ENCODE measurements around the gene IBSP.

DNA sequence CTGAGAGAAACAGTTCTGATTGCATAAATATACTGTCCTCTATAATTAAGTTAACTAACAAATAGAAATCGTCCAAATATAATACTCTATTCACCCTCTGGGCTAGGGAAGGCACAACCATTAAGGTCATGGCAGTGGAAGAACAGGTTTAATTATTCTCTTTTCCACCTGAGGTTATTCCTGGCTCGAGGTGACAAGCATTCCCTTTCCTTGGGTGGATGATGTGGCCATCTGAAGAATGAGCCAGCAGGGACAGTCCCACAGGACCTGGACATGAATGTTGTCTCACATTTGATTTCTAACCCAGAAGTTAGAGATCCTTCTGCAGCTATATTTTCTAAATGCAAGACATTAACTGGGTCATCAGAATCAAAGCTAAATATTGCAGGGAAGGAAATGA, 5.5 kb downstream of the IBSP start:
- TF ChIP-seq, protein P1, sequence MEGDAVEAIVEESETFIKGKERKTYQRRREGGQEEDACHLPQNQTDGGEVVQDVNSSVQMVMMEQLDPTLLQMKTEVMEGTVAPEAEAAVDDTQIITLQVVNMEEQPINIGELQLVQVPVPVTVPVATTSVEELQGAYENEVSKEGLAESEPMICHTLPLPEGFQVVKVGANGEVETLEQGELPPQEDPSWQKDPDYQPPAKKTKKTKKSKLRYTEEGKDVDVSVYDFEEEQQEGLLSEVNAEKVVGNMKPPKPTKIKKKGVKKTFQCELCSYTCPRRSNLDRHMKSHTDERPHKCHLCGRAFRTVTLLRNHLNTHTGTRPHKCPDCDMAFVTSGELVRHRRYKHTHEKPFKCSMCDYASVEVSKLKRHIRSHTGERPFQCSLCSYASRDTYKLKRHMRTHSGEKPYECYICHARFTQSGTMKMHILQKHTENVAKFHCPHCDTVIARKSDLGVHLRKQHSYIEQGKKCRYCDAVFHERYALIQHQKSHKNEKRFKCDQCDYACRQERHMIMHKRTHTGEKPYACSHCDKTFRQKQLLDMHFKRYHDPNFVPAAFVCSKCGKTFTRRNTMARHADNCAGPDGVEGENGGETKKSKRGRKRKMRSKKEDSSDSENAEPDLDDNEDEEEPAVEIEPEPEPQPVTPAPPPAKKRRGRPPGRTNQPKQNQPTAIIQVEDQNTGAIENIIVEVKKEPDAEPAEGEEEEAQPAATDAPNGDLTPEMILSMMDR (IDR thresholded peaks at IDR 0.05): no peak
- TF ChIP-seq POLR2A (IDR thresholded peaks at IDR 0.05) (no peak), EP300 (IDR thresholded peaks at IDR 0.05; ENCODE audit: low read depth) (no peak)
